Naive thymus-derived CD4-positive, alpha-beta T cell (primary cell): ENCODE data around the gene OR7C1. TPM values are rescaled to one million over a fixed set of nuclear protein-coding genes. Genes with fewer than 3 reads are reported as not detected.
"Not testable (repeated sequence)": the region's sequence is repeated elsewhere in the genome, so short reads cannot be mapped to it uniquely, and the experiment has no call there.

Source experiments
- ATAC-seq: fragments of 150-1000 bp; cut with Tn5 transposase; 2 replicates; pipeline ENCODE4 v1.10.0; 2021; ENCODE audit warnings: mild to moderate bottlenecking, moderate library complexity
- CTCF ChIA-PET: fragments of 350-600 bp; sonication (Branson Sonifier 250); formaldehyde crosslinking; loops from one replicate; lab custom pipeline; 2021; ENCODE audit warnings: antibody characterized with exemption; lab: Charles Lee
- POLR2A ChIA-PET: fragments of 350-600 bp; sonication (Branson Sonifier 250); formaldehyde crosslinking; loops from one replicate; lab custom pipeline; 2021; ENCODE audit warnings: antibody characterized with exemption, inconsistent platforms; lab: Charles Lee
- DNase-seq, 9 donors: peaks; one replicate each; pipeline versions ENCODE4 v3.0.0 to v3.0.0-alpha.2; 2020 to 2022; ENCODE audit warnings: mixed read lengths in 1 of 9
- H3K27ac ChIP-seq: one replicate; pipeline ENCODE4 v1.7.0; 2013; ENCODE audit warnings: mild to moderate bottlenecking, low read depth, low read length, moderate library complexity
- H3K27me3 ChIP-seq, 2 donors: one replicate each; pipeline ENCODE4 v1.7.0; 2013; ENCODE audit warnings: low read length in 2 of 2, mild to moderate bottlenecking in 2 of 2, moderate library complexity in 2 of 2; ENCODE audit not compliant: control insufficient read depth in 2 of 2, insufficient read depth in 2 of 2
- H3K36me3 ChIP-seq, 3 experiments: 1 replicate in 2 of 3; 2 replicates in 1 of 3; pipeline ENCODE4 v1.7.0; 2013; ENCODE audit warnings: low read length in 3 of 3, mild to moderate bottlenecking in 3 of 3, moderate library complexity in 1 of 3; ENCODE audit not compliant: insufficient read depth in 3 of 3, control insufficient read depth in 2 of 3
- H3K4me1 ChIP-seq, 2 donors: one replicate each; pipeline ENCODE4 v1.7.0; 2013; ENCODE audit warnings: low read length in 2 of 2, mild to moderate bottlenecking in 2 of 2, moderate library complexity in 1 of 2; ENCODE audit not compliant: control insufficient read depth in 2 of 2, insufficient read depth in 2 of 2
- H3K4me3 ChIP-seq: 2 replicates; pipeline ENCODE4 v1.7.0; 2013; ENCODE audit warnings: mild to moderate bottlenecking, low read length
- H3K9me3 ChIP-seq, 3 experiments: 1 replicate in 2 of 3; 2 replicates in 1 of 3; pipeline ENCODE4 v1.7.0; 2013; ENCODE audit warnings: low read length in 3 of 3; ENCODE audit not compliant: control insufficient read depth in 2 of 3
- H3K27ac Mint-ChIP-seq, 9 donors: one replicate each; pipeline ENCODE4 v1.8.0; 2020 to 2022; ENCODE audit warnings: mixed read lengths in 9 of 9, mild to moderate bottlenecking in 8 of 9, moderate library complexity in 5 of 9, inconsistent platforms in 2 of 9
- H3K27me3 Mint-ChIP-seq, 5 donors: one replicate each; pipeline ENCODE4 v1.8.0; 2021 to 2022; ENCODE audit warnings: mixed read lengths in 5 of 5, mild to moderate bottlenecking in 1 of 5
- H3K36me3 Mint-ChIP-seq, 5 donors: one replicate each; pipeline ENCODE4 v1.8.0; 2020 to 2022; ENCODE audit warnings: mixed read lengths in 5 of 5, mild to moderate bottlenecking in 3 of 5, inconsistent platforms in 1 of 5
- H3K4me1 Mint-ChIP-seq, 7 donors: one replicate each; pipeline ENCODE4 v1.8.0; 2020 to 2022; ENCODE audit warnings: mixed read lengths in 7 of 7, mild to moderate bottlenecking in 3 of 7, inconsistent platforms in 1 of 7
- H3K4me3 Mint-ChIP-seq, 10 donors: one replicate each; pipeline ENCODE4 v1.8.0; 2020 to 2022; ENCODE audit warnings: mild to moderate bottlenecking in 10 of 10, mixed read lengths in 10 of 10, moderate library complexity in 6 of 10, inconsistent platforms in 2 of 10
- H3K9me3 Mint-ChIP-seq, 11 donors: one replicate each; pipeline ENCODE4 v1.8.0; 2020 to 2022; ENCODE audit warnings: mixed read lengths in 11 of 11, mild to moderate bottlenecking in 4 of 11, inconsistent platforms in 1 of 11, moderate library complexity in 1 of 11
- intact Hi-C, 2 donors: fragments of 100-400 bp; cut with micrococcal nuclease; formaldehyde crosslinking; loops; one replicate each; pipeline ENCODE4 v1.15.1; 2023
- polyA plus RNA-seq, 2 donors: library from polyadenylated mRNA; unstranded; fragments of 300-500 nt; fragmentation: Illumina TruSeq; gene quantifications; one replicate each; pipeline ENCODE4 v1.2.3, GENCODE V29; 2021
- total RNA-seq, 6 experiments: library from RNA in 5 of 6; stranded (reverse) in 5 of 6; gene quantifications; 1 replicate in 5 of 6; 2 replicates in 1 of 6; pipeline ENCODE4 v1.2.3 and lab custom pipeline; 2021 to 2026

The OR7C1 gene
- total and polyA plus RNA-seq, 7 experiments from 2014 or later, result not detected

- POLR2A ChIA-PET, H3K9me3 ChIP-seq, H3K27ac ChIP-seq, H3K9me3 Mint-ChIP-seq, intact Hi-C loops, H3K27ac Mint-ChIP-seq, DNase-seq, H3K4me1 ChIP-seq, ATAC-seq, CTCF ChIA-PET, H3K36me3 Mint-ChIP-seq, H3K4me3 ChIP-seq, H3K27me3 ChIP-seq, H3K4me3 Mint-ChIP-seq, H3K36me3 ChIP-seq: not testable (repeated sequence)
- Mint-ChIP-seq H3K4me1 (peaks cover 9 to 22% (median 17%) of the 10 kb centered on the region in 7 donors), H3K27me3 (peaks cover 26 to 57% (median 40%) of the 10 kb centered on the region in 5 donors)
Observed at GRCh38 chr19:14780622-14781225, 54.3 kb downstream of the OR7C1 start.

- no peak for ATAC-seq
Observed at GRCh38 chr19:14779151-14779550, 55.8 kb downstream of the OR7C1 start.

GRCh38 chr19:14778110-14778845 lies 56.7 kb downstream of the OR7C1 start, which contains the start of gene ADGRE2:
Gene ADGRE2, minus strand, starts transcription at chr19:14778560. Its CDS starts 1,804 bp downstream, at chr19:14776756.
- ATAC-seq, result not testable (repeated sequence)

More at GRCh38 chr19:14779151-14779550, 55.8 kb downstream of the OR7C1 start:
- no peak overlapping the region for H3K27ac Mint-ChIP-seq
- Histone ChIP-seq H3K4me3 (no peak overlapping the region), H3K36me3 (no peaks in the 10 kb centered on the region), H3K27me3 (no peaks in the 10 kb centered on the region), H3K9me3 (no peaks in the 10 kb centered on the region), H3K27ac (no peak overlapping the region), H3K4me1 (no peaks in the 10 kb centered on the region)
- CTCF ChIA-PET, result no interaction called here
- H3K27me3 Mint-ChIP-seq, result peaks cover 28 to 49% (median 35%) of the 10 kb centered on the region in 5 donors
- no peak for DNase-seq
- POLR2A ChIA-PET, result no interaction called here
- intact Hi-C loops, result no loop called here
- peaks cover 5 to 16% (median 13%) of the 10 kb centered on the region in 7 donors for H3K4me1 Mint-ChIP-seq
- H3K4me3 Mint-ChIP-seq, result no peak overlapping the region
- no peaks in the 10 kb centered on the region for H3K36me3 Mint-ChIP-seq
- peaks cover 0 to 4% (median 0%) of the 10 kb centered on the region in 11 donors for H3K9me3 Mint-ChIP-seq

GRCh38 chr19:14777645-14778044 lies 57.3 kb downstream of the OR7C1 start:
- ATAC-seq, intact Hi-C loops: not testable (repeated sequence)
- CTCF ChIA-PET, result interaction anchor here (1.0 kb wide), 1 partner anchor 399 kb away, joined by 3 read pairs; no protein-coding TSS in a partner anchor

More at GRCh38 chr19:14778110-14778845, 56.7 kb downstream of the OR7C1 start, which contains the start of gene ADGRE2:
- Mint-ChIP-seq H3K4me1 (peaks cover 5 to 16% (median 13%) of the 10 kb centered on the region in 7 donors), H3K4me3 (peak within 1 kb of the TSS in 1 of 10 donors; percentile 6), H3K27me3 (peaks cover 28 to 56% (median 37%) of the 10 kb centered on the region in 5 donors)
- H3K9me3 Mint-ChIP-seq, H3K9me3 ChIP-seq, intact Hi-C loops, H3K27ac Mint-ChIP-seq, DNase-seq, H3K27ac ChIP-seq, H3K4me1 ChIP-seq, H3K36me3 ChIP-seq, H3K36me3 Mint-ChIP-seq, H3K4me3 ChIP-seq, H3K27me3 ChIP-seq, POLR2A ChIA-PET: not testable (repeated sequence)
- CTCF ChIA-PET, result interaction anchor here (1.0 kb wide), 1 partner anchor 398 kb away, joined by 3 read pairs; no protein-coding TSS in a partner anchor

GRCh38 chr19:14775869-14776586 lies 59.0 kb downstream of the OR7C1 start:
- no peaks in the 10 kb centered on the region for H3K36me3 Mint-ChIP-seq
- intact Hi-C loops, result no loop called here
- Histone ChIP-seq H3K9me3 (no peaks in the 10 kb centered on the region), H3K4me3 (no peak overlapping the region), H3K36me3 (no peaks in the 10 kb centered on the region), H3K27me3 (no peaks in the 10 kb centered on the region), H3K27ac (no peak overlapping the region), H3K4me1 (no peaks in the 10 kb centered on the region)
- ATAC-seq (peak; percentile 45), DNase-seq (no peak)
- H3K27me3 Mint-ChIP-seq, result peaks cover 28 to 55% (median 38%) of the 10 kb centered on the region in 5 donors
- peaks cover 0 to 6% (median 0%) of the 10 kb centered on the region in 11 donors for H3K9me3 Mint-ChIP-seq
- peaks cover 5 to 17% (median 13%) of the 10 kb centered on the region in 7 donors for H3K4me1 Mint-ChIP-seq
- H3K27ac Mint-ChIP-seq, result no peak overlapping the region
- H3K4me3 Mint-ChIP-seq, result peak overlapping the region in 9 of 10 donors; percentile 7 to 80 (median 55)
- CTCF ChIA-PET, result no interaction called here
- POLR2A ChIA-PET, result no interaction called here

More at GRCh38 chr19:14777645-14778044, 57.3 kb downstream of the OR7C1 start:
- H3K36me3 Mint-ChIP-seq, H3K4me1 ChIP-seq, H3K27me3 ChIP-seq, H3K9me3 ChIP-seq, POLR2A ChIA-PET, DNase-seq, H3K4me3 ChIP-seq, H3K36me3 ChIP-seq, H3K27ac ChIP-seq, H3K9me3 Mint-ChIP-seq, H3K27ac Mint-ChIP-seq: not testable (repeated sequence)
- H3K4me1 Mint-ChIP-seq, result peaks cover 5 to 16% (median 13%) of the 10 kb centered on the region in 7 donors
- peak overlapping the region in 1 of 10 donors; percentile 6 for H3K4me3 Mint-ChIP-seq
- H3K27me3 Mint-ChIP-seq, result peaks cover 28 to 52% (median 38%) of the 10 kb centered on the region in 5 donors

- Mint-ChIP-seq H3K4me1 (peaks cover 5 to 17% (median 13%) of the 10 kb centered on the region in 7 donors), H3K4me3 (peak overlapping the region in 3 of 10 donors; percentile 28 to 72 (median 55)), H3K27me3 (peaks cover 28 to 51% (median 39%) of the 10 kb centered on the region in 5 donors)
- H3K36me3 ChIP-seq, H3K27me3 ChIP-seq, CTCF ChIA-PET, H3K9me3 ChIP-seq, H3K4me1 ChIP-seq, H3K9me3 Mint-ChIP-seq, DNase-seq, H3K27ac ChIP-seq, H3K36me3 Mint-ChIP-seq, intact Hi-C loops, POLR2A ChIA-PET, H3K4me3 ChIP-seq, ATAC-seq, H3K27ac Mint-ChIP-seq: not testable (repeated sequence)
Observed at GRCh38 chr19:14775326-14775725, 59.7 kb downstream of the OR7C1 start.
